NCI-H2081 treated with DMSO at 0.1 percent for 48 hours (cell line): ENCODE measurements around the gene CCDC86.
"Not testable (repeated sequence)": the region's sequence is repeated elsewhere in the genome, so short reads cannot be mapped to it uniquely, and the experiment has no call there.

Experiments
- DNase-seq: peaks from one replicate; lab custom pipeline; 2025; lab: John Stamatoyannopoulos, UW

The CCDC86 gene, protein sequence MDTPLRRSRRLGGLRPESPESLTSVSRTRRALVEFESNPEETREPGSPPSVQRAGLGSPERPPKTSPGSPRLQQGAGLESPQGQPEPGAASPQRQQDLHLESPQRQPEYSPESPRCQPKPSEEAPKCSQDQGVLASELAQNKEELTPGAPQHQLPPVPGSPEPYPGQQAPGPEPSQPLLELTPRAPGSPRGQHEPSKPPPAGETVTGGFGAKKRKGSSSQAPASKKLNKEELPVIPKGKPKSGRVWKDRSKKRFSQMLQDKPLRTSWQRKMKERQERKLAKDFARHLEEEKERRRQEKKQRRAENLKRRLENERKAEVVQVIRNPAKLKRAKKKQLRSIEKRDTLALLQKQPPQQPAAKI

DNA sequence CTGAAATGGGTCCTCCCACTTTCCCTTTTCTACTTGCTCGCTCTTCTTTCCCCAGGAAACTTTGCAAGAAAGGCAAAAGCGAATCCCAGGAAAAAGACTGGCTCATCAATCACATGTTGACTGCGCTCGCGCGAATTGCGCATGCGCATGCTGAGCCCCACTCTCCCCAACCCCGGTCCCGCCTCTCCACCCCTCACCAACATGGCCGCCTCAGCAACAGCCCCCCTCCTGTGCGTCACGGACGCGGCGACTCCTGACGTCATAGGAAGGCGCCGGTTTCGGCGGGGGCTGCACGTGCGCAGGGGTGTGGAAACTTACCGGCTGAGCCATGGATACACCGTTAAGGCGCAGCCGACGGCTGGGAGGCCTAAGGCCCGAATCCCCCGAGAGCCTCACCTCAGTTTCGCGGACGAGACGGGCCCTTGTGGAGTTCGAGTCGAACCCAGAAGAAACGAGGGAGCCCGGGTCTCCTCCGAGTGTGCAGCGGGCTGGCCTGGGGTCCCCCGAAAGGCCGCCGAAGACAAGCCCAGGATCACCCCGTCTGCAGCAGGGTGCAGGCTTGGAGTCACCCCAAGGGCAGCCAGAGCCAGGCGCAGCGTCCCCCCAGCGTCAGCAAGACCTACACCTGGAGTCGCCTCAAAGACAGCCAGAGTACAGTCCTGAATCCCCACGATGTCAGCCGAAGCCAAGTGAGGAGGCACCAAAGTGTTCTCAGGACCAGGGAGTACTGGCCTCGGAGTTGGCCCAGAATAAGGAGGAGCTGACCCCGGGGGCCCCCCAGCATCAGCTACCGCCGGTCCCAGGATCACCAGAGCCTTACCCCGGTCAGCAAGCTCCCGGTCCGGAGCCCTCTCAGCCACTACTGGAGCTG, at the start of gene CCDC86:
CCDC86 (plus strand) TSS at position 317 of the 871 bp plus-strand sequence; CDS start at position 329, 12 bp downstream.
- peak; percentile 67 for DNase-seq

DNA sequence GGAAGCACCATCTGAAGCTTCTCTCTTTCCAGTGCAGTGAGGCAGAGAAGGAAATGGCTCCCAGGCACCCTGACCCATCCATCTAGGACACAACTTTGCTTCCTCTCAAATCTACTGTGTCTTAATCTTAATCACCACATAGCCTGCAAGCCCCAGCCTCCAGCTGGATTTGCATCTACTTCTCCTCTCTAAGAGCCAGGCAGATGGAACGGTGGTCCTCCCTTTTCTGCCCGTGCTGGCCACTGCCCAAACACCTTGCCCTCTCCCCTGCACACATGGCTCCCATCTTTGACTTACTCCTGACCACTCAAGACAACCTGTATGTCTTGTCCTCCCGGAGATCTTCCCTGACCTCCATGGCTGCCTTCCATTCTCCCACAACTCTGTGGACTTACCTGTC, 49.4 kb upstream of the CCDC86 start:
- no peak for DNase-seq

DNA sequence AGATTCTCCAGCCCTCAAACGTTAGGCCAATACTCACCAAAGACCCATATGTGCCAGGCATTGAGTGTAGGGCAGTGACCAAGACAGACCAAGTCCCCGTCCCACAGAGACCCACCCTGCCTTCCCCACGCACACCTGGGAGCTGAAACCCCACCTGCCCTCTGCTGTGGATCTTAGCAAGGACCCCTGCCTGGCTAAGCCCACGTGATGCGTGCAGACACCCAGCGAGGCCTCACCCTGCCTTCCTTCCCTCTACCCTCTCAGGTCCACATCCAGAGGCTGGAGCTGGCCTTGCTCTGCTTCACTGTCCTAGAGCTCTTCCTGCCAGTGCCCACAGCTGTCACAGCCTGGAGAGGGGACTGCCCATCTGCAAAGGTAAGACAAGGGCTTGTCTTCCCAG, 46.6 kb upstream of the CCDC86 start:
- no peak for DNase-seq

DNA sequence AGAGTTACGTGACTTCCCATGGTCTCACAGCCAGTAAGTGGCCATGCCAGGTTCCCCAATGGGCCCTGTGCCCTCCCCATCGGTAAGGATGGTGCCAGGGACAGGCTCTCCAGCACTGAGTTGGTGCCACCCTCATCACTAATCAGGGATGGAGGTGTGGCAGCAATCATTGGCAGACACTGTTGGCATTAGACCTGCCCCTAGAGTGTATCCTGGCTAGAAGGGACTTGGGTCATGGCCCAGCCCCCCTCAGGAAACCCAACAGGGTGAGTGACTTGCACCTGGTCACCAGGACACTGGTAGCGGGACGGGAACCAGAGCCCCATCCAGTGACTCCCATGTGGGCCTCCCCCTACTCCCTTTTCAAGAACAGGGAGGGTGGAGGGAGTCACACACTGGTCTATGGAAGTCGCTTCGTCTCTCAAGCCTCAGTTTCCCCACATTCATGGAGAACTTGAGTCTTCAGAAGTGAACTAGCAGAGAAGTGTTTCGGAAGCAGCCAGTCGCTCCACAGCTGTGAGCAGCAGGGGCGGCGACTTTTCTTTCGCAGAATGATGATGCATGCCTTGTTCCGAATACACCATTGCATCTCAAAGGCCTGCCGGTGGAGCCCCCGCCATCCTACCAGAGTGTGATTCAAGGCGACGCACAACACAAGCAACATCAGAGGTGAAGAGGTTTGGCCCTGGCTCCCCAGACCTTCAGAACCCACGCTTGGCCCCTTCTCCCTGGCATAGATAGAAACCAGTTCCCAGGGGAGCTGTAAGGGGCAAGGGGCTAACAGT, 43.9 kb upstream of the CCDC86 start:
- no peak for DNase-seq

DNA sequence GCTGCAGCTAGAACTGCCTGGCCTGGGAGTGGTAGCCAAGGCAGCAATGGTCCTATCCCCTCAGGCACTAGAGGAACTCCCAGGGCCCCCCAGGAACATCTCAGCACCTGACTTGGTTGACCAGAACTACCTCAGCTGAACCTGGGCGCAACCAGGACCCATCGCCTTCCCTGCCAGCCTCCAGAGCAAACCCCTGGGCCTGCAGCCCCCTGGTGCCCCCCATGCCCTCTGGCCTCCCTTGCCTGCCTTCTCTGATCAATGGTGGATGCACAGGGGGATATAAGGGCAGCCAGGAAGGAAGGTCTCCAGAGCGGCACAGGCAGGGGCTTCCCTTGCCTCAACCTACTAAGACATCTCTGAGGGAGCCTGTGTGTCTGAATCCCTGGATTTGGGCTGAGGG, 43.3 kb upstream of the CCDC86 start:
- no peak for DNase-seq

DNA sequence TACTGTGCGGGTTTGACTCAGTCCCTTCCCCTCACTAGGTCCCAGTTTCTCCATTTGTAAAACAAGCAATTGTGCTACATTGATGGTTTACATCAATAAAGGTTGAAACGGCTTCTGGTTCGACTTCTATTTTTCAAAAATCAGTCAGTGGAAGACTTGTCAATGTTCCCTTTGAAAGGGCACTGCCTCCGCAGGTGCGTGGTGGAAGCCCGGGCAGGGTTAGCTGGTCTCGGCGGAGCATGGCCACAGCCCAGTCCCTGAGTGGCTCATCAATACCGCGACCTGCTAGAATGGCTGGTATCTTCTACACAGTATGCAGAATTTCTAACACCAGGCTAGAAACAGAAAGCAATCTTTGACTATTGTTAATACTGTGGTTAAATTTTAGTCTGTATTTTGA, 40.7 kb upstream of the CCDC86 start:
- DNase-seq: no peak

DNA sequence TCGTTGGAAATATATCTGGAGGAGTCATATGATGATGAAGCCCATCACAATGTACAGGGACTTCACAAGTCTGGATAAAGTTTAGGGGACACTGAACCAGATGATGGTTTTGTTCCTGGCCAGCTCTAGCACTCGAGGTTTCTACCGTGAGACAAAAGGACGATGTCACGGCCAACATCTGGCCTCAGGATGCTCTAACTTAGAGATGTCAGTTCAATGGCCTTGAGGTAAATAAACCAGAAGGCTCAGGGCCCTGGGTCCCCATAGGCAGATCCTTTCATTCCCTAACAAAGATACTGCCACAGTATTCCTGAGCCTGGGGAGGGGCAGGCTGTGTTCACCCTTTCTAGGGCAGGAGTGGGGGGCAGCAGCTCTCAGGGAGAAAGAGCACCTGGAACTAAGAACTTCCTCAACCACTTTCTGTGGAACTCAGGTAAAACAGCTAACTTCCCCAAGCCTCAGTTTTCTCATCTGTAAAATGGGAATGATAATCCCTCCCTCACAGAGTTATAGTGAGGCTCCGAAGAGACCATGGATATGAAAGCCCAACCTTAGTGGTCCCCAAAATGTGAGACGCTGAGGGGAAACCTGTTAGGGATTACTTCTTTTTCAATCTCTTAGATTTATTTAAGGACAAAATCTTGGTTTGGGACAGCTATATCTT, 38.5 kb upstream of the CCDC86 start:
- DNase-seq: no peak

DNA sequence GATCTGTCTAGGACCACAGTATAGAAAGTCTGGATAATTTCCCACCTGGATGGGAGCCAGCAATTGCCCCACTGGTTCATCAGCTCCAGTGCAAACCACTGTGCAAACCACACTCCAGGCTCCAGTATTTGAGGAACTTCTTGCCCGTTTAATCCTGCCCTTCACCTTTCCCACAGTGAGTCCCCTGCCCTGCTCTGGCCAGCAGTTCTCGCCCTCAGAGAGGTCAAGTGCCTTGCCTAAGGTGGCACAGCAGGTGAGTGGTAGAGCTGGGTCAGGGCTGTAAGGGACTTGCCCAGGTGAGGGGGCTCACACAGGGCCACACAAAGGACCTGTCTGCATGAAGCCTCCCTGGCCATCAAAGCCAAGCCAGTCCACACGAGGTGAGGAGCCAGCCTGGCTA, 32.7 kb upstream of the CCDC86 start:
- no peak for DNase-seq

DNA sequence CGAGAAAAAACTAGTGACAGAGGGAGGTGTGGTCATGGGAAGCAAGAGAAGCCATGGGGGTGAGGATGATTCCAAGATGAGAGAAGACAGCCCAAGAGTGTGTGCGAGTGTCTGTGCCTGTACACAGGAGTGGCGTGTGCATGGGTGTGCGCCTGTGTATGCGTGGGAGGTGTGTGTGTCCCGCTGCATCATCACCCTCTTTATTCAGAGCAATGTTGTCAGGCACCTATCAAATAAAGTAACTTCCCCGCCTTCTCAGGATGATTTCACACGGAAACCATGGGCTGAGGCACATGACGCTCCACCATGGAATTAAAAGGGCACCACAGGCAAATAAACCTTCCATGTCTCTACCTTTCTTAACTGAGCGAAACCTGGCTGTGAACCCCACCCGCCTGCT, 32.2 kb upstream of the CCDC86 start:
- DNase-seq: no peak

DNA sequence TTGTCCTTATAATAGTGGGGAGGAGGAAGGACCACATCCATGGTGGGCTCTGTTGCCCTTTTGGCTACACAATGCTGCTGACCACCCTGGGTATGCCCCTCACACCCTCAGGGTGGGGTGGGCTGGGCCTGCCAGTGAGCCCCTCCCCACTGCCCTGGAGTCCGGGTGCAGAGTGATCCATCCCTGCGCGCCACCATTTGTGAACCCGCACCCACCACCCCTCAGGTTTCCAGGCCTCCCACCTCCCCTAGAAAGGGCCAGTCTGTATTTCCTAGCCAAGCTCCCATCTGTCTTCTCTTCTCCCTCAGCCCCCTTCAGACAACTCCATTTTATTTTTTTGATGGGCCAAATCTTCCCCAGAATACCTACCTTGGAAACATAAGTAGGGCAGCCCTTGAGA, 31.8 kb upstream of the CCDC86 start:
- no peak for DNase-seq

DNA sequence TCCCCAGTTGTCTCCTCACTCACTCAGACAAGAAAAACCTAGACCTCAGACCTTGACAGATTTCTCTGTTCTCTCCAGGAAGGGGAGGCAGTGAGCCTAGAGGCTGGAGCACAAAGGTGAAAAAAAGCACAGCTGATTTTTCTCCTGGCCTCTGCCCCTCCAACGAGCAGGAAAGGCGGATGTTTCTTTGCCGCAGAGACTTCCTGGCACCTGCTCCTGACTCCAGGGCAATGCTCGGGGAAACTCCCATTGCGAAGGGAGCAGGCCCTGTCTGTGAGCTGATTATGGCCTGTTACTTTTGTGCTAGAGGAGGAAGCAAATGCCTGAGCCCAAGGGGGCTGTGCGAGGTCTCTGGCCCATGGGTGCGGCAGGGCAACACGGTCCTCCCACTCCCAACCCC, 31.3 kb upstream of the CCDC86 start:
- no peak for DNase-seq

DNA sequence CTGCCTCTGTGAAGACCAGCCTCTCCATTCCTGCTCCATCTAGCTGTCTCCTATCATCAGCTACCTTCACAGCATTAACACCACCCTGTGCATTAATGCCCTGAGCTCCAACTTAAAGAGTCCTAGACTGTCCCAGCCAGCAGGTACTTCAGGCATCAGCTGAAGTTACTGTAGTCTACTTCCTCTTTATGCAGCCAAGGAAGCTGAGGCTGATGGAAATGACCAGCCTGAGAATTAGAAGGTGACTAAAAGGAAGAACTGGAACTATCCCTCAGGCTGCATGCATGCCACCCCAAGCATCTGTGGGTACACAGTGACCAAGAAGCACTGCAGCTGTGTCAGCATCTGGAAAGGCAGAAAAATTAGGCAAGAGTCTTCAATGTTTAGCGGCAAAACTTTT, 28.6 kb upstream of the CCDC86 start:
- no peak for DNase-seq

DNA sequence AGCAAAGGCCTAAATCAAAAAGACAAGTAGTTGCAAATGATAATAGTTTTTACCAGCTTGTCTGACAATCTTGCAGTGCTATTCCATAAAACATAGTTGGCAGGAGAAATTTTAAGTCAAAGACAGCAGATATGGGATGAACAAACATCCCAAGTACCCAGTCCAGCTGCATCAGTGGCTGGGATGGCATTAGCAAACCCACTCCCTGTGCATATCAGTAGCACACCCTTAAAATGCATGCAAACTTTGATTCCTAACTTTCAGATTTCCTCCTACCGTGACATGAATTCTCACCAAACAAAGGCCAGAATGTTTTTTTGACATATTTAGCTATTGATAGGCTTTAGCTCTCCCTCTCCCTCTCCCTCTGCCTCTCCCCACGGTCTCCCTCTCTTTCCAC, 27.8 kb upstream of the CCDC86 start:
- DNase-seq: no peak

DNA sequence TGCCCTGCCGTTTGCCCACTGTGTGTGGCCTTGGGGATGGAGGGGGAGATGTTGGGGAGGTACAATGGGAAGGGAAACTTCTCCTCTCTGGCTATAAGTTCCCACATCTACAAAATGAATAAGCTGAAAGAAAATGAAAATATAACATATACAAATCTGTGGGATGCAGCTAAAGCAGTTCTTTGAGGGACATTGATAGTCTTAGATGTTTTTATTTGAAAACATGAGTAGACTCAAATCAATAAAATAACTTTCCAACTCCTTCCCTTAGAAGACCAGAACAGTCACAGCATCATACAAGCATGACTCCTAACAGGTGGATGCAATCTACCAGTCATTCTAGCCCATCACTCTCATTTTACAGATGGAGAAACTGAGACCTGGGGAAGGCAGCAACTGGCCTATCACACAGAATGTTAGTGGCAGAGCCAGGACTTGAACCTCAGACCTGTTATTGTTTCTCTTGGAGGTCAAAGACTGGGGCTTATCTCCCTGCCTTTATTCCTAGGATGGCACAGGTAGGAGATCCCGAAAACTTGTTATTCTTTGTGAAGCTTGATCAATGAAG, 25.2 kb upstream of the CCDC86 start:
- DNase-seq: no peak

DNA sequence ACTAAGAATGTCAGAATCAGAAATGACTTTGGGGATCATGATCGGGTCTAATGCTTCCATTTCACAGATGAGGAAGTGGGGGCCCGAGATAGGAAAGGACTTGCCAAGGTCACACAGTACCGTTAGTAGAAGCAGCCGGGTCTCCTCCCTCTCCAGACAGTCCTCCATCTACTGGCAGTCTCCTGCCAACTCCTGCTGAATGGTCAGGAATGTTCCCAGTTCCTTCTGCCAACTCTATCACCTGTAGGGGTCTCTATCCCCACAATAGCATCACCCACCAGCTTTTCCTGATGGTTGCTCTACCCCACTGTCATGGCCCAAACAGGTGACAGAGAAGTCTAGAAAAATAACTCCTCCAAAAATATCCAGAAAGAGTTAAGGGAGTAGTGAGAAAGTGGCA, 23.9 kb upstream of the CCDC86 start:
- no peak for DNase-seq

DNA sequence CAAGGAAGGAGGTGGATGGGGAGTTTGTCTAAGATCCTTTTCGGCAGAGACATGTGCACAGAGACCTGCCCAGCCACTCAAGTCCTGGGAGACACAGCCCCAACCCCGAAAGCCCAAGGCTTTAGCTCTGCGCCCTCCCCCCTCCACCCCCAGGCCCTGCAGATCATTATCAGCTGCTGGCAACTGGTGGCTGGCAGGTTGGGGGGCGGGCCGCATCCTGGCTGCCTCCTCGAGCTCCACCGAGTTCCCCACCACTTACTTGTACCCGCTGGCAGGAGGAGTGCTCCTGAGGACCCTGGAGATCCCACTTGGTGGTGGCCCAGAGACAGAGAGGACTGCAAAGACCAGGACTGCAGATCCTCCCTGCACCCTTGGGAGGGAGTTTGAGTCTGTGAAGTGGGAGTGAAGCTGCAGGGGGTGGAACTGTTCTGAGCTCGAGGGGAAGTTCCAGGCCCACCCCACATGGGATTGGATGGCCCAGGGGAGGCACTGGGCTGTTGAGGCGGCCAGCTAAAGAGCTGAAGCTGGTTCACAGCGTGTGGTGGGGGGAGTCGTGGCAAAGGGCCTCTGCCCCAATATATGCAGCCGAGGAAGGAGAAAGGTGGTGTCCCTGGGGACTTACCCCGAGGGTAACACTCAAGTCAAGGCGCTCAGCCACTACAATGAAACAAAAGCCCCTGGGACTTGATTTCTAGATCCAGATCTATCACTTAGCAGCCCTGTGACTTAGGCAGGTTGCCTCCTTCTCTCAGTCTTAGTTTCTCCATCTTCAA, 19.9 kb upstream of the CCDC86 start:
- no peak for DNase-seq

DNA sequence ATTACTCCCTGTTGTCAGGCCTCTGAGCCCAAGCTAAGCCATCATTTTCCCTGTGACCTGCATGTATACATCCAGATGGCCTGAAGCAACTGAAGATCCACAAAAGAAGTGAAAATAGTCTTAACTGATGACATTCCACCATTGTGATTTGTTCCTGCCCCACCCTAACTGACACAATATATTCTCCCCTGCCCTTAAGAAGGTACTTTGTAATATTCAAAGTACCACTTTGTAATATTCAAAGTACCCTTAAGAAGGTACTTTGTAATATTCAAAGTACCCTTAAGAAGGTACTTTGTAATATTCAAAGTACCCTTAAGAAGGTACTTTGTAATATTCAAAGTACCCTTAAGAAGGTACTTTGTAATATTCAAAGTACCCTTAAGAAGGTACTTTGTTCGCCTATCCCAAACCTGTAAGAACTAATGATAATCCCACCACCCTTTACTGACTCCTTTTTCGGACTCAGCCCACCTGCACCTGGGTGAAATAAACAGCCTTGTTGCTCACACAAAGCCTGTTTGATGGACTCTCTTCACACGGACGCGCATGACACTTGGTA, 18.1 kb upstream of the CCDC86 start:
- DNase-seq: not testable (repeated sequence)

DNA sequence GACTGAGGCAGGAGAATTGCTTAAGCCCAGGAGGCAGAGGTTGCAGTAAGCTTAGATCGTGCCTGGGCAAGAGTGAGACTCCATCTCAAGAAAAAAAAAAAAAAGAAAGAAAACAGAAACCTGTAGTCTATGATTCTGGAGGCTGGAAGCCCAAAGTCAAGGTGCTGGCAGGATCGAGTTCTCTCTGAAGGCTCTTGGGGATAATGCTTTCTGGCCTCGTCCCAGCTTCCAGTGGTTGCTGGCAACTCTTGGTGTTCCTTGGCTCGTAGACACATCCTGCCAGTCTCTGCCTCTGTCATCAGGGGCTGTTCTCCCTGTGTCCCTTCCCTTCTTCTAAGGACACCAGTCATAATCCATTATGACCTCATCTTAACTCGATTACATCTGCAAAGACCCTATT, 16.8 kb upstream of the CCDC86 start:
- no peak for DNase-seq

DNA sequence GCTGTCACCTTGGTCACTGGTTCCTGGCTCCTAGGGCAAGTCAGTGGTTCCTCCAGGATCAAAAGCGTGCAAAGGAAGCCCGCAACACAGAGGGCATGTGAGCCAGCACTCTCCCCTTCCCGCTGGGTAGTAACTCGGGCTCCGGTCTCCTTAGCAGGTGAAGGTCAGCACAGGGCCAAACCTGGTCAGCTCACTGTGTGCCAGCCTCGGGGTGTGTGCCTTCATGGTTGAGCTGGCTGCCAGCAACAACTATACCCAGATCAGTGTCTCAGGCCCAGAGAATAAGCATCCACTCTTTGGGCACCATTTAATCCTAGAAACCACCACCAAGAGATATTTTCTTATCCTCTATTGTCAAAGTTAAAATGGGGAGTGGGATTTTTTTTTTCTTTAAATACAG, 16.1 kb upstream of the CCDC86 start:
- DNase-seq: no peak

DNA sequence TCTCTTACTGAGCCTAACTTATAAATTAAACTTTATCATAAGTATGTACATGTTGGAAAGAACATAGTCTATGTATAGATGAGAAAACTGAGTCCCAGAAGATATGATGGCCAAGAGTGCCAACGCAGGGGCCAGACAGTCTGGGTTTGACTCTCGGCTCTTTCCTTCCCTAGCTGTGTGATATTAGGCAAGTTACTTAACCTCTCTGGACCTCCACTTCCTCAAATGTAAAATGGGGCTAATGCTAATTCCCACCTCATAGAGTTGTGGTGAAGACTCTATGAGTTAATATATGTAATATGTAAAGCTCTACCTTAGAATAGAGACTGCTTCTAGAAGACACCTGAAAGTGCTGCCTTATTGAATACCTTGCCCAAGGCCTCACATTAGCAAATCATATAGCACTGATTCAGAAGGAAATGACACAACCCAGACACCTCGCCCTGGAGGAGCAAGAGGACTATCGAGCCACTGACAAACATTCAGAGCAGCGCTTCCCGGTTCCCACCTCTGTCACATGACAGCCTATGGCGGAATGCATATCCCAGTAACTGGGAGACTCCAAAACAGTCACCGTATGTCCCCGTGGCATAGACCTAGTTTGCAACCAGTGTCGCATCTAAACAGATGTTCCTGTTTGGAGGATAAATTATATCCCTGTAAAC, 11.3 kb upstream of the CCDC86 start:
- no peak for DNase-seq
